GM13977 (cell line): ENCODE data around the gene INHA.

ENCODE experiments used
- DNase-seq: peaks from one replicate; pipeline ENCODE4 v3.0.0; 2012; ENCODE audit warnings: low spot score
- in situ Hi-C: fragments of 300-500 bp; cut with MboI; formaldehyde crosslinking; loops from one replicate; pipeline ENCODE4 v1.12.0; 2022; ENCODE audit warnings: low sequenced_read_pairs, low pct_unique_long_range_greater_than_20kb, mixed read lengths, inconsistent platforms; ENCODE audit not compliant: unreplicated experiment
- TF ChIP-seq, protein P1 (sequence below): IDR thresholded peaks from 2 replicates; pipeline ENCODE4 v1.5.1; 2012; ENCODE audit warnings: mild to moderate bottlenecking, control low read depth; ENCODE audit not compliant: insufficient read depth; ENCODE audit errors: extremely low read depth, missing control alignments

The INHA gene

DNA sequence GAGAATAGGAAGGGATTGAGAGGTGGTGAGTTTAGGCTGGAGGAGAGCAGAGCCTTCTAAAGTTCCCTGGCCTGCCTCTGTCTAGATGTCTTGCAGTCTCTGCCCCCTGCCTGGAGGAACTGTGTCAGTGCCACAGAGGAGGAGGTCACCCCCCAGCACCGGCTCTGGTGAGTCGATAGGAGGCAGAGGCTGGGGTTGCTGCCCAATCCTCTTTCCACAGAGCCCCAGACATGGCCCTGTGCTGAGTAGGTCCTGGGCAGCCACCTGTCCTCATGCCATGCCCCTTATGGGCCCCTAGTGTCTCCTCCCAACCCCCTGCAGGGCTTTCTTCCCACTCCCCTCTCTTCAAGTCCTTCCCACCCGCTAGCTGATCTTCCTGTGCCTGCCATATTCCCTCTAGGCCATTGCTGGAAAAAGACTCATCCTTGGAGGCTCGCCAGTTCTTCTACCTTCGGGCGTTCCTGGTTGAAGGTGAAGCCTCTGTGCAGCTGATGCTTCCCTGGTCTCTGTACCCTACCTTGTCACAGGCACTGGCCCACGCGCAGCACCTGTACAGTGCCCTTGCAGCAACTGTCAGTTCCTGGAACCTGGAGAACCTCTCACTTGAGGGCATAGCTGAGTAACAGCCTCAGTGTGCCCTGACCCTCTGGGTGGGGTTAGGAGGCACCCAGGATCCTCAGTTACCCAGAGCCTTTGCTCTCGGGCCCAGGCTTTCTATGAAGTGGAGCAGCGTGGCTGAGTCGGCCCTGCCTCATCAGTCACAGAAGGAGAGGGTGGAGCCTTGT lies 42.2 kb downstream of the INHA start:
- no peak for DNase-seq
- TF ChIP-seq, protein P1, sequence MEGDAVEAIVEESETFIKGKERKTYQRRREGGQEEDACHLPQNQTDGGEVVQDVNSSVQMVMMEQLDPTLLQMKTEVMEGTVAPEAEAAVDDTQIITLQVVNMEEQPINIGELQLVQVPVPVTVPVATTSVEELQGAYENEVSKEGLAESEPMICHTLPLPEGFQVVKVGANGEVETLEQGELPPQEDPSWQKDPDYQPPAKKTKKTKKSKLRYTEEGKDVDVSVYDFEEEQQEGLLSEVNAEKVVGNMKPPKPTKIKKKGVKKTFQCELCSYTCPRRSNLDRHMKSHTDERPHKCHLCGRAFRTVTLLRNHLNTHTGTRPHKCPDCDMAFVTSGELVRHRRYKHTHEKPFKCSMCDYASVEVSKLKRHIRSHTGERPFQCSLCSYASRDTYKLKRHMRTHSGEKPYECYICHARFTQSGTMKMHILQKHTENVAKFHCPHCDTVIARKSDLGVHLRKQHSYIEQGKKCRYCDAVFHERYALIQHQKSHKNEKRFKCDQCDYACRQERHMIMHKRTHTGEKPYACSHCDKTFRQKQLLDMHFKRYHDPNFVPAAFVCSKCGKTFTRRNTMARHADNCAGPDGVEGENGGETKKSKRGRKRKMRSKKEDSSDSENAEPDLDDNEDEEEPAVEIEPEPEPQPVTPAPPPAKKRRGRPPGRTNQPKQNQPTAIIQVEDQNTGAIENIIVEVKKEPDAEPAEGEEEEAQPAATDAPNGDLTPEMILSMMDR = no peak
- in situ Hi-C loops = no loop called here

DNA sequence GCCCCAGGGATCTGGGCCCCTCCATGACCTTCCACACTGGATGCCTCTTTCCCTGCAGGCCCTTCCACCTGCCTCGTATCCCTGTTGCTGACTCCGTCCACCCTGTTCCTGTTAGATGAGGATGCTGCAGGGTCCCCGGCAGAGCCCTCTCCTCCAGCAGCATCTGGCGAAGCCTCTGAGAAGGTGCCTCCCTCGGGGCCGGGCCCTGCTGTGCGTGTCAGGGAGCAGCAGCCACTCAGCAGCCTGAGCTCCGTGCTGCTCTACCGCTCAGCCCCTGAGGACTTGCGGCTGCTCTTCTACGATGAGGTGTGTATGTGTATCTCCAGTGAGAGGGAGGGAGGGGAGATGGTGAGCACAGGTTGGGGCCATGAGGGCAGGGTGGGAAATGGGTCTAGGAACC lies 42.9 kb downstream of the INHA start:
- TF ChIP-seq, protein P1 = no peak
- no peak for DNase-seq
- in situ Hi-C loops = no loop called here

DNA sequence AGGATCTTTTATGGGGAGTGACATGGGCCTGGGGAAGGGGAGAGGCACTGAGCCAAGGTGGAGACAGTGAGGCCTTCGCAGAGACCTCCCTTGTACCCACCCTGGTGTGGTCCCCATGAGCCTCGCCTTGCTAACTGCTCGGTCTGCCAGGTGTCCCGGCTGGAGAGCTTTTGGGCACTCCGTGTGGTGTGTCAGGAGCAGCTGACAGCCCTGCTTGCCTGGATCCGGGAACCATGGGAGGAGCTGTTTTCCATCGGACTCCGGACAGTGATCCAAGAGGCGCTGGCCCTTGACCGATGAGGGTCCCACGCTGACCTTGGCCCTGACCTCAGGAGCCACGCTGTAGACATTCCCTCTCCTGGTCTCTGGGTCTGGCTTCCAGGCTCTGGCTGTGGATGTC lies 43.8 kb downstream of the INHA start:
- TF ChIP-seq, protein P1 = no peak
- in situ Hi-C loops = no loop called here
- no peak for DNase-seq

DNA sequence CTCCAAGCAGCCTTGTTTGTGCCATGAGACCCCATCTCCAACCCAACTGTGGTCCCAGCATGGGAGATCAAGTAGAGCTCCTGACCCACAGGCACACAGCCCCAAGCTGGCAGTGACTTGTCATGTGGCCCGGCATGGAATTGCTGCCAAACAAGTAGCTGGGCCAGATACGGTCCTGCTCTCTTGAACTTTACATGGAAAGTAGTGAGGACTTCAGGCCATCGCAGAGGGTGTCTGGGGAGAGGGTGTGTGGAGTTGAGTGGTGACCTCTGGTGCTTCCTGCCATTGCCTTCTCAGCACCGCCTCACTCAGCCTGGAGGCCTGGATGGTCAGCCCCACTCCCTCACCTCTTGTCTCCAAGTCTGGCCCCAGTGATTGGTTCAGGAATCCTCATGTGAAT lies 44.4 kb downstream of the INHA start:
- in situ Hi-C loops = no loop called here
- TF ChIP-seq, protein P1 = no peak
- DNase-seq = no peak

DNA sequence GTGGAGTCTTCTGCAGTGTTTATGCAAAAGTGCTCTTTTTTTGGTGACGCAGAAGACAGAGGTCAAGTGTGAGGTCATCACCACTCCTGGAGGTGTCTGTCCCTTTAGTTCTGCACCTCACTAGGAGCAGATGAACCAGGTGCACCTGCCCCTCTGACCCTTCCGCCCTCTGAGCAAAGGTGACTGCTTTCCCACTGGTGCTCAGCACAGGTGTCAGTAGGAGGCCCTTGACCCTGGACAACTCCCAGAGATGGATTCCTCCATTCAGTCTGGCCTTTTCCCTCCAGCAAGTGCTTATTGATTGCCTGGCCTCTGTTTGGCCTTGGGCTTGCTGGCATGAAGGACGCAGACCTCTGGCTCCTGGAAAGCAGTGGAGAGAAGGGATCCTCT lies 46.6 kb downstream of the INHA start:
- TF ChIP-seq, protein P1 = no peak
- no peak for DNase-seq
- in situ Hi-C loops = no loop called here

DNA sequence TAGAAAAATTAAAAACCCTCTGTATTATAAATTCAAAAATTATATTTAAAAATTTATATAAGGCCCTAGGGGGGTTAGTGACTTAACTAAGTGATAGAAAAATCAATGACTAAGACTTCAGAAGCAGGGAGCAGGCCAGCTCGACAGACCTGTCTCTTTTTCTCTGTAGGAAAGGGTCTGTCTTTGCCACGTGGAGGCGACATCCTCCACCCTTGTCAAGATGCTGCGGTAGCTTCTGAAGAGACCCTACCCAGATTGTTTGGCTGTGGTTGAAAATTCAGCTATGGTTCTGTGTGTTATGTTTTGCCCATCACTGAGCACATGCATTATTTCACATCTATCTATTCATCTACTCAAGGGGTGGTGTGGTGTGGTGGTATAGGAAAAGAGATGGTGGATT lies 47.1 kb downstream of the INHA start:
- in situ Hi-C loops = no loop called here
- TF ChIP-seq, protein P1 = no peak
- no peak for DNase-seq

DNA sequence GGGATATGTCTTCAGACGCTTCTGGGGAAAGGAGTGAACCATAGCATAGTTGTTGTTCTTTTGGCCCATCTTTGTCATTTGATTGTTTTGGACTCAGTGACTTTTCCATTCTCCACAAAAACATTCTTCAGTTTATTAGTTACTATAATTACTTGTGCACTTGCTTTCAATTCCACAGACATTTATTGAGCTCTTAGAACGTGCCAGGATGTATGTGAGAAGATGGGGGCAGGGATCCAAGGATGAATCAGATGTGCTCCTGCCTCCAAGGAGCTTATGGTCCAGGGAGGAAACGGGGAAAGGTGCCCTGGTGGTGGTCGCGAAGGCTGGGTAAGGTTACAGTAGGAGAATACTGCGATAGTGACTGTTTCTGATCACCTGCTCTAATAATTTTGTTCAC lies 48.4 kb downstream of the INHA start:
- no peak for DNase-seq

More for the DNA sequence above, 48.4 kb downstream of the INHA start:
- TF ChIP-seq, protein P1 = no peak
- in situ Hi-C loops = no loop called here
